Measurements from ENCODE around the gene XXYLT1. TPM values are rescaled to one million over a fixed set of nuclear protein-coding genes. Genes with fewer than 3 reads are reported as not detected.

The XXYLT1 gene
- total RNA-seq, 1 experiment from 2014 or later, result 25.5 TPM

DNA sequence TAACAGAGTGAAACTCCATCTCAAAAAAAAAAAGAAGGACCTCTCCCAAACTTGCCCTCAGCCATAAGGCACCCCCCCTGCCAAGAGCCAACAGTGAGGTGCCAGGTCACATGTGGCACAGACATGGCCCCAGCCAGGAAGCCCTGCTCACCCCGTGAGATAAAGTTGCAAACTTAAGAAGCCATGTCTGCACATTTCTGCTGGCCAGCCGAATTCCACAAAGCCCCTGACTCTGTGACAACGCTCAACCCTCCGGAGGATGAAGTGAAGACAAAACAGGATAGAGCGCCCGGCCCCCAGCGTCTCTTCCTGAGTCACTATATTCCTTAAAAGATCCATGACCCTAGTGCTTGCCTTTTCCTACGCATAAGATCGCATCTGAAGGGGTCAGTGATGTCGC is 188.1 kb downstream of the XXYLT1 start:
- H4K20me1 ChIP-seq (ENCODE audit: low read length), result no peaks in the 10 kb centered on the region
- no peak overlapping the region for H2AFZ ChIP-seq (ENCODE audit: low read length)
- H3K9me3 ChIP-seq (ENCODE audit: low read length), result no peaks in the 10 kb centered on the region
- no peaks in the 10 kb centered on the region for H3K27me3 ChIP-seq (ENCODE audit: low read length)
- no peak overlapping the region for H3K4me2 ChIP-seq (ENCODE audit: low read length)
- H3K4me1 ChIP-seq (ENCODE audit: insufficient read depth, low read length), result no peaks in the 10 kb centered on the region
- no peaks in the 10 kb centered on the region for H3F3A ChIP-seq (ENCODE audit: low read length, unreplicated experiment)
- BruUV-seq (replicated peaks), result no TSS peak
- no peak overlapping the region for H3K27ac ChIP-seq (ENCODE audit: low read length)
- intact Hi-C loops (cut with micrococcal nuclease), result no loop called here
- no peak overlapping the region for H3K4me3 ChIP-seq (ENCODE audit: low read length)
- no peaks in the 10 kb centered on the region for H3K36me3 ChIP-seq (ENCODE audit: low read depth, low read length)
- H3K79me2 ChIP-seq (ENCODE audit: low read length), result no peaks in the 10 kb centered on the region
- ChIA-PET POLR2A (ENCODE audit: unreplicated experiment) (no interaction called here), CTCF (no interaction called here)
- no peak overlapping the region for H3K9ac ChIP-seq (ENCODE audit: low read length)
- no peak for DNase-seq
- H3K9me2 ChIP-seq (replicated peaks; ENCODE audit: low read length), result no peaks in the 10 kb centered on the region
- no peak for ATAC-seq
- TF ChIP-seq EZH2phosphoT487 (IDR thresholded peaks at IDR 0.05; ENCODE audit: borderline replicate concordance, low read length) (no peak), EZH2 (IDR thresholded peaks at IDR 0.05; ENCODE audit: low read length, unreplicated experiment) (no peak)
- TF ChIP-seq, protein P1, sequence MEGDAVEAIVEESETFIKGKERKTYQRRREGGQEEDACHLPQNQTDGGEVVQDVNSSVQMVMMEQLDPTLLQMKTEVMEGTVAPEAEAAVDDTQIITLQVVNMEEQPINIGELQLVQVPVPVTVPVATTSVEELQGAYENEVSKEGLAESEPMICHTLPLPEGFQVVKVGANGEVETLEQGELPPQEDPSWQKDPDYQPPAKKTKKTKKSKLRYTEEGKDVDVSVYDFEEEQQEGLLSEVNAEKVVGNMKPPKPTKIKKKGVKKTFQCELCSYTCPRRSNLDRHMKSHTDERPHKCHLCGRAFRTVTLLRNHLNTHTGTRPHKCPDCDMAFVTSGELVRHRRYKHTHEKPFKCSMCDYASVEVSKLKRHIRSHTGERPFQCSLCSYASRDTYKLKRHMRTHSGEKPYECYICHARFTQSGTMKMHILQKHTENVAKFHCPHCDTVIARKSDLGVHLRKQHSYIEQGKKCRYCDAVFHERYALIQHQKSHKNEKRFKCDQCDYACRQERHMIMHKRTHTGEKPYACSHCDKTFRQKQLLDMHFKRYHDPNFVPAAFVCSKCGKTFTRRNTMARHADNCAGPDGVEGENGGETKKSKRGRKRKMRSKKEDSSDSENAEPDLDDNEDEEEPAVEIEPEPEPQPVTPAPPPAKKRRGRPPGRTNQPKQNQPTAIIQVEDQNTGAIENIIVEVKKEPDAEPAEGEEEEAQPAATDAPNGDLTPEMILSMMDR (conservative IDR thresholded peaks at IDR 0.05; ENCODE audit: low read depth, low read length), result no peak

DNA sequence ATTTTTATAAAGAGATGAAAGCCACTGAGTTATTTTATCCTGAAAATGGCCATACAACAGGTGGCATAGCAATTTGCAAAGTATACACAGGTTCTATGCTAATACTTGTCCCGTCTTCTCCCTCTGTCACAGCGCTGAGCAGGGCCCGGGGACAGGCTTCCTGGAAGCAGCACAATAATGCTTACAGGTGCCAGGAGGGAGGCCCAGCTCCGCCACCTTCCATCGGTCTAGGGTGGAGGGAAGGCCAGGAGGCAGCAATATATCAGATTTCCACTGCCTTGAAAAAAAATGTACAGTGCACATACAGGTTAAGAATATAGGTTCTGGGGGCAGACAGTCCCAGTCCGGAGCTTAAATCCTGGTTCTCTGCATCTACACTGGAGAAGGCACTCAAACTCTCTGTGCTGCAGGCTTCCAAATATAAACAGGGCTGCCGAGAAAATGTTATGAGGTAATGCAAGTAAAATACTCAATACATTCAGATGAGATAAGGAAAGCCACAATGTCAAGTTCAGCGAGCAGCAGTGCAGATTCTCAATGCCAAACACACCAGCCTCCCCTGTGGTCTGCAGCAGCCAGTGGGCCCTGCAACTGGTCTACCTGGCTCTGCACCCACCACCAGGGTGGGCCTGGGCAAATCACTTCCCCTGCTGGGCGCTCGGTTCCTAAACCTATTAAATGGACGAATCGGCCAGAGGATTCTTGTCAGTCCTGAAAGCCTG is 189.6 kb downstream of the XXYLT1 start:
- Histone ChIP-seq H3K4me2 (ENCODE audit: low read length) (no peak overlapping the region), H3K27ac (ENCODE audit: low read length) (no peak overlapping the region), H3K9ac (ENCODE audit: low read length) (no peak overlapping the region), H3K4me3 (ENCODE audit: low read length) (no peak overlapping the region), H4K20me1 (ENCODE audit: low read length) (no peaks in the 10 kb centered on the region), H3K4me1 (ENCODE audit: insufficient read depth, low read length) (no peaks in the 10 kb centered on the region), H3K79me2 (ENCODE audit: low read length) (no peaks in the 10 kb centered on the region), H3K9me2 (replicated peaks; ENCODE audit: low read length) (no peaks in the 10 kb centered on the region), H2AFZ (ENCODE audit: low read length) (no peak overlapping the region), H3K36me3 (ENCODE audit: low read depth, low read length) (no peaks in the 10 kb centered on the region), H3F3A (ENCODE audit: low read length, unreplicated experiment) (no peaks in the 10 kb centered on the region), H3K9me3 (ENCODE audit: low read length) (no peaks in the 10 kb centered on the region), H3K27me3 (ENCODE audit: low read length) (no peaks in the 10 kb centered on the region)
- no peak for ATAC-seq
- POLR2A ChIA-PET (ENCODE audit: unreplicated experiment), result no interaction called here
- intact Hi-C loops (cut with micrococcal nuclease), result no loop called here
- BruUV-seq (replicated peaks), result no TSS peak
- TF ChIP-seq, protein P1 (conservative IDR thresholded peaks at IDR 0.05; ENCODE audit: low read depth, low read length), result no peak
- TF ChIP-seq EZH2 (IDR thresholded peaks at IDR 0.05; ENCODE audit: low read length, unreplicated experiment) (no peak), EZH2phosphoT487 (IDR thresholded peaks at IDR 0.05; ENCODE audit: borderline replicate concordance, low read length) (no peak)
- DNase-seq, result no peak
- CTCF ChIA-PET, result no interaction called here

DNA sequence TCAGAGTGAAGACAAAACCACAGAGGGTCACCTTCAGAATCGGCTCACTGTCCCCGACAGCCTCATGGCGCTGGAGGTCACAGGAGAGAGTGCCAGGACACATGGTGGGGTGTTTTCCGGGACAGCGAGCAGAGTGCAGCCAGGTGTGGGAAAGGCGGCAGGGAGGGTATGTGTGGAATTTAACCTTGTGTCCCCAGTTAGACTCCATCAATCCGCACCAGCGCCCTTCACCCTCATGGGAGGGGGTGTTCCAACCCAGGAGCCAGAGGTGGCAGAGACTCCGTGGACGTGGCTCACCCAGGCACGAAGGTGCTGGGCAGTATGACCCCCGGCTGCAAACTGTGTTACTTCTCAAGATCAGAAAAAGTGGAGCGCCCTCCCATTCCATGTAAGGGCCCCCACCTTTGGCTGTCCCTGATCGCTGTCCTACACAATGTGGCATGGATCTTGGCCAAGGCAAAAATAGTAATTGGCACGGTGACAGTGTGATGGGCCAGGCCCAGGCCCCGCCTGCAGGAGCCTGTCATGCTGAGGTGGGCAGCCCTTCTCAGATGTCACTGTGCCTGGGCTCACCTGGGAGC is 190.3 kb downstream of the XXYLT1 start:
- no peak overlapping the region for H3K9ac ChIP-seq (ENCODE audit: low read length)
- ATAC-seq (no peak), DNase-seq (no peak)
- TF ChIP-seq EZH2phosphoT487 (IDR thresholded peaks at IDR 0.05; ENCODE audit: borderline replicate concordance, low read length), result no peak
- TF ChIP-seq, protein P1 (conservative IDR thresholded peaks at IDR 0.05; ENCODE audit: low read depth, low read length), result no peak
- TF ChIP-seq EZH2 (IDR thresholded peaks at IDR 0.05; ENCODE audit: low read length, unreplicated experiment), result no peak
- H2AFZ ChIP-seq (ENCODE audit: low read length), result no peak overlapping the region
- H3K4me3 ChIP-seq (ENCODE audit: low read length), result no peak overlapping the region
- H4K20me1 ChIP-seq (ENCODE audit: low read length), result no peaks in the 10 kb centered on the region
- no peaks in the 10 kb centered on the region for H3F3A ChIP-seq (ENCODE audit: low read length, unreplicated experiment)
- H3K36me3 ChIP-seq (ENCODE audit: low read depth, low read length), result no peaks in the 10 kb centered on the region
- ChIA-PET CTCF (no interaction called here), POLR2A (ENCODE audit: unreplicated experiment) (no interaction called here)
- H3K9me3 ChIP-seq (ENCODE audit: low read length), result no peaks in the 10 kb centered on the region
- no TSS peak for BruUV-seq (replicated peaks)
- H3K27ac ChIP-seq (ENCODE audit: low read length), result no peak overlapping the region
- H3K79me2 ChIP-seq (ENCODE audit: low read length), result no peaks in the 10 kb centered on the region
- H3K4me2 ChIP-seq (ENCODE audit: low read length), result no peak overlapping the region
- intact Hi-C loops (cut with micrococcal nuclease), result no loop called here
- no peaks in the 10 kb centered on the region for H3K9me2 ChIP-seq (replicated peaks; ENCODE audit: low read length)
- no peaks in the 10 kb centered on the region for H3K4me1 ChIP-seq (ENCODE audit: insufficient read depth, low read length)
- no peaks in the 10 kb centered on the region for H3K27me3 ChIP-seq (ENCODE audit: low read length)
